Fibroblast of lung (primary cell): Measurements from ENCODE around the gene MYO9A. TPM values are rescaled to one million over a fixed set of nuclear protein-coding genes. Genes with fewer than 3 reads are reported as not detected.

Source experiments
- DNase-seq, 2 donors: peaks; one replicate each; pipeline versions ENCODE4 v3.0.0 to v3.0.0-alpha.2; 2010; ENCODE audit warnings: low read depth in 2 of 2
- H2AFZ ChIP-seq: 2 replicates; pipeline ENCODE4 v1.5.1; 2012; ENCODE audit warnings: low read length, control low read depth, inconsistent platforms
- H3K27ac ChIP-seq: 2 replicates; pipeline ENCODE4 v1.5.1; 2011; ENCODE audit warnings: low read length, control low read depth; ENCODE audit not compliant: insufficient read depth
- H3K27me3 ChIP-seq: 2 replicates; pipeline ENCODE4 v1.5.1; 2011; ENCODE audit warnings: mild to moderate bottlenecking, low read length; ENCODE audit not compliant: control insufficient read depth, insufficient read depth
- H3K36me3 ChIP-seq: 2 replicates; pipeline ENCODE4 v1.5.1; 2011; ENCODE audit warnings: low read length; ENCODE audit not compliant: control insufficient read depth, insufficient read depth
- H3K4me1 ChIP-seq: 2 replicates; pipeline ENCODE4 v1.5.1; 2011; ENCODE audit warnings: low read length; ENCODE audit not compliant: control insufficient read depth, insufficient read depth; ENCODE audit errors: extremely low read depth
- H3K4me2 ChIP-seq: 2 replicates; pipeline ENCODE4 v1.5.1; 2011; ENCODE audit warnings: low read length, control low read depth; ENCODE audit not compliant: insufficient read depth; ENCODE audit errors: extremely low read depth
- H3K4me3 ChIP-seq, 4 experiments: fragments of 200-600 bp in 1 of 4; sonication (generic) in 1 of 4; replicated peaks in 1 of 4; 2 replicates each; pipeline ENCODE4 v1.5.1; 2011 to 2016; ENCODE audit warnings: low read length in 4 of 4, low read depth in 3 of 4, mild to moderate bottlenecking in 3 of 4, control low read depth in 2 of 4, inconsistent platforms in 1 of 4, mixed read lengths in 1 of 4; ENCODE audit not compliant: insufficient read depth in 1 of 4; ENCODE audit errors: control extremely low read depth in 1 of 4
- H3K79me2 ChIP-seq: 2 replicates; pipeline ENCODE4 v1.5.1; 2012; ENCODE audit warnings: mild to moderate bottlenecking, low read length, inconsistent platforms; ENCODE audit not compliant: control insufficient read depth, insufficient read depth
- H3K9ac ChIP-seq: 2 replicates; pipeline ENCODE4 v1.5.1; 2011; ENCODE audit warnings: mild to moderate bottlenecking, low read length, control low read depth; ENCODE audit not compliant: insufficient read depth
- H3K9me3 ChIP-seq: 2 replicates; pipeline ENCODE4 v1.5.1; 2012; ENCODE audit warnings: low read depth, low read length; ENCODE audit not compliant: control insufficient read depth, insufficient read depth
- H4K20me1 ChIP-seq: 2 replicates; pipeline ENCODE4 v1.5.1; 2011; ENCODE audit warnings: low read length; ENCODE audit not compliant: control insufficient read depth, insufficient read depth; ENCODE audit errors: extremely low read depth
- EZH2 ChIP-seq: IDR thresholded peaks from 2 replicates; pipeline ENCODE4 v1.5.1; 2012; ENCODE audit warnings: low read length, control low read depth, mild to moderate bottlenecking; ENCODE audit errors: missing control alignments
- polyA plus RNA-seq, 2 donors: library from polyadenylated mRNA; depleted of rRNA in 1 of 2; stranded (reverse) in 1 of 2; unstranded in 1 of 2; fragments of >200 nt; gene quantifications; 2 replicates each; pipeline ENCODE4 v1.2.1, GENCODE V29; 2011 to 2012; ENCODE audit warnings: missing spikeins in 1 of 2
- total RNA-seq: library from RNA; depleted of rRNA; stranded (reverse); fragments of >200 nt; gene quantifications from 2 replicates; pipeline ENCODE4 v1.2.1, GENCODE V29; 2014
- TF ChIP-seq, protein P1 (sequence below), 2 donors: IDR thresholded peaks in 1 of 2; conservative IDR thresholded peaks in 1 of 2; 1 replicate in 1 of 2; 2 replicates in 1 of 2; pipeline ENCODE4 v1.5.1; 2011 to 2012; ENCODE audit warnings: low read length in 2 of 2, control low read depth in 1 of 2, inconsistent platforms in 1 of 2, low read depth in 1 of 2, mild to moderate bottlenecking in 1 of 2

MYO9A gene
- total and polyA plus RNA-seq, 2 donors (not counting 1 experiment from before 2014, with no cell fraction given): 12.8 to 48.6 TPM

DNA sequence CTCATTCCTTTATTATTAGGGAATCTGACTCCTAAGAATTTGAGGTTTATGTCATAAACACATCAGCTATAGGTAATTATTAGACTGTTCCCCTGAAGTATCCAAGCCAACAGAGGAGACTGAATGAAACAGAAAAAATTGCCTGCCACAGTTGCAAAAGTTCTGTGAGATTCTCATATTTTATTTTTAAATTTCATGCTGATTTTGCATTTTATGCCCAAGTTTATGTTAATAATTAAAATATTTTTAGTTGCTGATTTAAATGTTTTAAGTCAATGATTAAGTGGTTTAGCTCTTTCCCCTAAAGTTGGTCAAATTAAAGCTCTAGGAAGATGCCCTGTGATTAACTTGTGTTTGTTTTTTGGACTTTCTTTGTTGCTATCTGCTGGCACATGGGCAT lies 10.4 kb upstream of the MYO9A start:
- H3K9me3 ChIP-seq: no peaks in the 10 kb centered on the region
- DNase-seq: no peak

DNA sequence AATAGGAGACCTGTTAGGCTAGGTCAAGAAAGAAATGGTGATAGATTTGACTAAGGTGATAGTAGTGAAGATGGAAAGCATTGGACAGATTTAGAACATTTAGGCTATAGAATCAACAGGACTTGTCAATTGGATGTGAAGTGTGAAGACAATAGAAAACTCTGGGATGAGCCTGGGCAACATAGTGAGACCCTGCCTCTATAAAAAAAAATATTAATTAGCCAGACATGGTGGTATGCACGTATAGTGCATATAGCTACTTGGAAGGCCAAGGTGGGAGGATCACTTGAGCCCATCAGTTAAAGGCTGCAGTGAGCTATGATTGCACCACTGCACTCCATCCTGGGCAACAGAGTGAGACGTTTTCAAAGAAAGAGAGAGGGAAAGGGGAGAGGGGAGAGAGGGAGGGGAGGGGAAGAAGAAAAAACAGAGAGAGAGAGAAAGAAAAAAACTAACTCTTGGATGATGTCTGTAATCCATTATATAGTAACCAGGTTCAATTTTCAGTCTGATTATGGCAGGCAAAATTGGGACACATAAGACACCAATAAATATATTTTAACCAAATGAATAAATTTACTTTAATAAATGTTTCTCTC lies 9.9 kb upstream of the MYO9A start:
- Histone ChIP-seq H3K4me1 (no peaks in the 10 kb centered on the region), H3K9ac (no peak overlapping the region), H2AFZ (no peak overlapping the region), H4K20me1 (no peaks in the 10 kb centered on the region), H3K79me2 (no peaks in the 10 kb centered on the region), H3K9me3 (no peaks in the 10 kb centered on the region), H3K4me2 (no peak overlapping the region), H3K4me3 (no peak overlapping the region), H3K27ac (no peak overlapping the region), H3K36me3 (no peaks in the 10 kb centered on the region), H3K27me3 (no peaks in the 10 kb centered on the region)
- no peak for DNase-seq
- no peak for TF ChIP-seq EZH2
- TF ChIP-seq, protein P1, sequence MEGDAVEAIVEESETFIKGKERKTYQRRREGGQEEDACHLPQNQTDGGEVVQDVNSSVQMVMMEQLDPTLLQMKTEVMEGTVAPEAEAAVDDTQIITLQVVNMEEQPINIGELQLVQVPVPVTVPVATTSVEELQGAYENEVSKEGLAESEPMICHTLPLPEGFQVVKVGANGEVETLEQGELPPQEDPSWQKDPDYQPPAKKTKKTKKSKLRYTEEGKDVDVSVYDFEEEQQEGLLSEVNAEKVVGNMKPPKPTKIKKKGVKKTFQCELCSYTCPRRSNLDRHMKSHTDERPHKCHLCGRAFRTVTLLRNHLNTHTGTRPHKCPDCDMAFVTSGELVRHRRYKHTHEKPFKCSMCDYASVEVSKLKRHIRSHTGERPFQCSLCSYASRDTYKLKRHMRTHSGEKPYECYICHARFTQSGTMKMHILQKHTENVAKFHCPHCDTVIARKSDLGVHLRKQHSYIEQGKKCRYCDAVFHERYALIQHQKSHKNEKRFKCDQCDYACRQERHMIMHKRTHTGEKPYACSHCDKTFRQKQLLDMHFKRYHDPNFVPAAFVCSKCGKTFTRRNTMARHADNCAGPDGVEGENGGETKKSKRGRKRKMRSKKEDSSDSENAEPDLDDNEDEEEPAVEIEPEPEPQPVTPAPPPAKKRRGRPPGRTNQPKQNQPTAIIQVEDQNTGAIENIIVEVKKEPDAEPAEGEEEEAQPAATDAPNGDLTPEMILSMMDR (conservative IDR thresholded peaks at IDR 0.05 in 1 of 2, IDR thresholded peaks at IDR 0.05 in 1 of 2; ENCODE audit: low read depth in 1 of 2, low read length in 2 of 2): no peak

More for the DNA sequence above, 10.4 kb upstream of the MYO9A start:
- H3K4me1 ChIP-seq: no peaks in the 10 kb centered on the region
- no peaks in the 10 kb centered on the region for H3K36me3 ChIP-seq
- no peak overlapping the region for H3K4me2 ChIP-seq
- no peak overlapping the region for H2AFZ ChIP-seq
- H4K20me1 ChIP-seq: no peaks in the 10 kb centered on the region
- H3K27me3 ChIP-seq: no peaks in the 10 kb centered on the region
- no peaks in the 10 kb centered on the region for H3K79me2 ChIP-seq
- no peak overlapping the region for H3K9ac ChIP-seq
- TF ChIP-seq, protein P1 (conservative IDR thresholded peaks at IDR 0.05 in 1 of 2, IDR thresholded peaks at IDR 0.05 in 1 of 2; ENCODE audit: low read depth in 1 of 2, low read length in 2 of 2): no peak
- TF ChIP-seq EZH2: no peak
- H3K4me3 ChIP-seq: no peak overlapping the region
- H3K27ac ChIP-seq: no peak overlapping the region

GRCh38 chr15:72124218-72124617 lies 6.3 kb upstream of the MYO9A start:
- no peak overlapping the region for H3K27ac ChIP-seq
- no peak overlapping the region for H3K4me2 ChIP-seq
- DNase-seq: no peak
- H3K79me2 ChIP-seq: no peaks in the 10 kb centered on the region
- H3K9me3 ChIP-seq: no peaks in the 10 kb centered on the region
- TF ChIP-seq, protein P1 (conservative IDR thresholded peaks at IDR 0.05 in 1 of 2, IDR thresholded peaks at IDR 0.05 in 1 of 2; ENCODE audit: low read depth in 1 of 2, low read length in 2 of 2): no peak
- TF ChIP-seq EZH2: no peak
- no peaks in the 10 kb centered on the region for H3K36me3 ChIP-seq
- no peak overlapping the region for H3K9ac ChIP-seq
- H3K4me1 ChIP-seq: no peaks in the 10 kb centered on the region
- H3K4me3 ChIP-seq: no peak overlapping the region
- H3K27me3 ChIP-seq: no peaks in the 10 kb centered on the region
- no peaks in the 10 kb centered on the region for H4K20me1 ChIP-seq
- no peak overlapping the region for H2AFZ ChIP-seq
